GM23338 (cell line): Measurements from ENCODE around the gene ZNF20. TPM values are rescaled to one million over a fixed set of nuclear protein-coding genes. Genes with fewer than 3 reads are reported as not detected.

ENCODE experiments used
- ATAC-seq: fragments of 200-7000 bp; cut with Tn5 transposase; 3 replicates; pipeline ENCODE4 v1.9.1; 2020
- DNase-seq: peaks from one replicate; pipeline ENCODE4 v3.0.0-alpha.2; 2015; ENCODE audit warnings: low spot score
- H2AFZ ChIP-seq: fragments of 200-600 bp; sonication (generic); 2 replicates; pipeline ENCODE4 v1.8.0; 2016; ENCODE audit warnings: antibody characterized with exemption, mild to moderate bottlenecking, moderate library complexity
- H3F3A ChIP-seq: fragments of 200-600 bp; sonication (generic); replicated peaks from 2 replicates; pipeline ENCODE4 v1.8.0; 2017; ENCODE audit warnings: antibody characterized with exemption, mixed run types, low read depth
- H3K27ac ChIP-seq: fragments of 200-600 bp; sonication (generic); 2 replicates; pipeline ENCODE4 v1.6.1; 2016; ENCODE audit warnings: low read depth
- H3K27me3 ChIP-seq: fragments of 200-600 bp; sonication (generic); 2 replicates; pipeline ENCODE4 v1.8.0; 2016; ENCODE audit warnings: mild to moderate bottlenecking, mixed run types, moderate library complexity; ENCODE audit not compliant: insufficient read depth
- H3K36me3 ChIP-seq: fragments of 200-600 bp; sonication (generic); 2 replicates; pipeline ENCODE4 v1.8.0; 2016; ENCODE audit warnings: mild to moderate bottlenecking; ENCODE audit not compliant: insufficient read depth
- H3K4me1 ChIP-seq: fragments of 200-600 bp; sonication (generic); 2 replicates; pipeline ENCODE4 v1.8.0; 2016; ENCODE audit warnings: mild to moderate bottlenecking, moderate library complexity; ENCODE audit not compliant: insufficient read depth
- H3K4me2 ChIP-seq: fragments of 200-600 bp; sonication (generic); 2 replicates; pipeline ENCODE4 v1.7.1; 2017; ENCODE audit warnings: mixed run types
- H3K4me3 ChIP-seq: fragments of 200-600 bp; sonication (generic); 2 replicates; pipeline ENCODE4 v1.6.1; 2016; ENCODE audit warnings: mixed run types
- H3K79me2 ChIP-seq: fragments of 200-600 bp; sonication (generic); replicated peaks from 2 replicates; pipeline ENCODE4 v1.8.0; 2017; ENCODE audit warnings: mild to moderate bottlenecking; ENCODE audit not compliant: insufficient read depth
- H3K9me2 ChIP-seq: fragments of 200-600 bp; sonication (generic); 2 replicates; pipeline ENCODE4 v1.8.0; 2017; ENCODE audit not compliant: insufficient read depth
- H4K20me1 ChIP-seq: fragments of 200-600 bp; sonication (generic); replicated peaks from 2 replicates; pipeline ENCODE4 v1.8.0; 2017; ENCODE audit warnings: mild to moderate bottlenecking; ENCODE audit not compliant: insufficient read depth
- H3K27ac Mint-ChIP-seq: 2 replicates; pipeline ENCODE4 v1.8.0; 2020; ENCODE audit warnings: inconsistent platforms, mild to moderate bottlenecking, moderate library complexity, mixed read lengths
- H3K27me3 Mint-ChIP-seq: 3 replicates; pipeline ENCODE4 v1.8.0; 2022; ENCODE audit warnings: low read depth, mild to moderate bottlenecking, moderate library complexity, mixed read lengths, inconsistent platforms; ENCODE audit not compliant: insufficient read depth, poor library complexity
- H3K36me3 Mint-ChIP-seq: 3 replicates; pipeline ENCODE4 v1.8.0; 2021; ENCODE audit warnings: low read depth, mild to moderate bottlenecking, inconsistent platforms, moderate library complexity, mixed read lengths
- H3K4me1 Mint-ChIP-seq: 3 replicates; pipeline ENCODE4 v1.8.0; 2020; ENCODE audit warnings: mild to moderate bottlenecking, inconsistent platforms, mixed read lengths
- H3K4me3 Mint-ChIP-seq: 3 replicates; pipeline ENCODE4 v1.8.0; 2021; ENCODE audit warnings: moderate library complexity, mild to moderate bottlenecking, inconsistent platforms, mixed read lengths
- H3K9me3 Mint-ChIP-seq: 3 replicates; pipeline ENCODE4 v1.8.0; 2020; ENCODE audit warnings: moderate library complexity, mild to moderate bottlenecking, inconsistent platforms, mixed read lengths
- CREB1 ChIP-seq: fragments of 250-450 bp; sonication (Bioruptor Pico); IDR thresholded peaks from 2 replicates; pipeline ENCODE4 v1.5.0; 2020; ENCODE audit warnings: low read depth, mild to moderate bottlenecking, moderate library complexity
- EZH2 ChIP-seq: fragments of 200-600 bp; sonication (generic); IDR thresholded peaks from one replicate; pipeline ENCODE4 v1.8.0; 2017; ENCODE audit warnings: antibody characterized with exemption, mild to moderate bottlenecking, low read depth; ENCODE audit not compliant: unreplicated experiment
- EZH2phosphoT487 ChIP-seq: fragments of 200-600 bp; sonication (generic); IDR thresholded peaks from one replicate; pipeline ENCODE4 v1.8.1; 2018; ENCODE audit warnings: antibody characterized with exemption; ENCODE audit not compliant: unreplicated experiment
- NANOG ChIP-seq: IDR thresholded peaks from 2 replicates; pipeline ENCODE4 v1.6.1; 2016; ENCODE audit warnings: antibody characterized with exemption, borderline replicate concordance
- STAT1 ChIP-seq: IDR thresholded peaks from one replicate; pipeline ENCODE4 v1.6.1; 2016; ENCODE audit warnings: antibody characterized with exemption; ENCODE audit not compliant: unreplicated experiment
- ZNF114 ChIP-seq: fragments of 250-450 bp; sonication (Bioruptor Pico); IDR thresholded peaks from 2 replicates; pipeline ENCODE4 v1.5.0; 2020; ENCODE audit warnings: mild to moderate bottlenecking, moderate library complexity
- ZNF331 ChIP-seq: fragments of 250-450 bp; sonication (Bioruptor Pico); IDR thresholded peaks from 2 replicates; pipeline ENCODE4 v1.5.0; 2020; ENCODE audit warnings: low read depth, mild to moderate bottlenecking, moderate library complexity
- polyA plus RNA-seq: library from polyadenylated mRNA; unstranded; fragments of >200 nt; fragmentation: Nextera tagmentation; extraction: Ambion mirVana; gene quantifications from 2 replicates; pipeline ENCODE4 v1.2.1, GENCODE V29; 2016
- total RNA-seq: library from RNA; depleted of rRNA; stranded (reverse); fragments of >200 nt; shearing (Covaris generic); gene quantifications from 2 replicates; pipeline ENCODE4 v1.2.3, GENCODE V29; 2014
- TF ChIP-seq, protein P1 (sequence below): fragments of 250-450 bp; sonication (Bioruptor Pico); IDR thresholded peaks from 2 replicates; pipeline ENCODE4 v1.5.0; 2020; ENCODE audit warnings: mild to moderate bottlenecking, moderate library complexity
- TF ChIP-seq, protein P2 (sequence below), 2 experiments: fragments of 200-600 bp in 1 of 2; sonication (generic) in 1 of 2; conservative IDR thresholded peaks; 2 replicates each; pipeline versions ENCODE4 v1.5.1 to v1.6.1; 2016 to 2017; ENCODE audit warnings: antibody characterized with exemption in 2 of 2, low read depth in 2 of 2, mild to moderate bottlenecking in 2 of 2, moderate library complexity in 1 of 2
- TF ChIP-seq, protein P3 (sequence below): IDR thresholded peaks from one replicate; pipeline ENCODE4 v1.6.1; 2018; ENCODE audit warnings: antibody characterized with exemption; ENCODE audit not compliant: unreplicated experiment

ZNF20 gene
- total and polyA plus RNA-seq, 2 experiments from 2014 or later: 4.1 to 7.5 TPM

DNA sequence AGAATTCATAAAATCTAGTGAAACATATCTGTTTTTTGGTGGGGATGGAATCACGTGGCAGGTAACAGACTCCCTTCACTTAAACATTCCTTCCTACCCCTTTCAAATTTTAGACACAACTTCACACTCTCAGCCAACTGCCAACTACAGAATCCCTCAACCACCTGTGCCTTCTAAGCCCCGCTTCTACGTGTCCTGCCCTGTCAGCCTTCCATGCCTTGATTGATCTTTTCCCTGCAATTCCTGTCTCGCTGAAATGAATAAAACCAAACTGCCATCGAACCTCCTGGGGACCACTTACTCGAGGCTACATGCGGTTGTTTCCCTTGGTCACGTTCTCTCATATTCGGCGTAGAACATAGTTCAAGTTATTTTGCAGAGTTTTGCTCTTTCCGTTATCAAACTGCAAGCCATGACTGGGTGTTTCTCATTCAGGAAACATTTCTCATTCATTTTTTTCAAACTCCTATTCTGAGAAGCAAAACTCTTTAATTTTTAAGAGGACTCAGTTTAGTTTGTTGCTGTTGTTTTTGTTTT, 15.2 kb upstream of the ZNF20 start:
- ATAC-seq: no peak
- Histone ChIP-seq H2AFZ (no peak overlapping the region), H3K27me3 (no peaks in the 10 kb centered on the region), H3K4me2 (peak overlapping the region; percentile 82), H3K4me3 (peak overlapping the region; percentile 99), H3K79me2 (peaks cover 50% of the 10 kb centered on the region), H3K36me3 (no peaks in the 10 kb centered on the region), H3K4me1 (peaks cover 16% of the 10 kb centered on the region), H3K9me2 (no peaks in the 10 kb centered on the region; the same call in 1 of the 2 replicates), H4K20me1 (peaks cover 20% of the 10 kb centered on the region), H3K27ac (no peak overlapping the region), H3F3A (no peaks in the 10 kb centered on the region)
- peak overlapping the region; percentile 77 for H3K4me3 Mint-ChIP-seq
- peak; percentile 10 for DNase-seq
- H3K36me3 Mint-ChIP-seq: peaks cover 43% of the 10 kb centered on the region
- TF ChIP-seq STAT1 (no peak), ZNF114 (CRISPR knock-in tag) (no peak), ZNF331 (no peak), EZH2phosphoT487 (no peak), NANOG (no peak)
- TF ChIP-seq, protein P1, sequence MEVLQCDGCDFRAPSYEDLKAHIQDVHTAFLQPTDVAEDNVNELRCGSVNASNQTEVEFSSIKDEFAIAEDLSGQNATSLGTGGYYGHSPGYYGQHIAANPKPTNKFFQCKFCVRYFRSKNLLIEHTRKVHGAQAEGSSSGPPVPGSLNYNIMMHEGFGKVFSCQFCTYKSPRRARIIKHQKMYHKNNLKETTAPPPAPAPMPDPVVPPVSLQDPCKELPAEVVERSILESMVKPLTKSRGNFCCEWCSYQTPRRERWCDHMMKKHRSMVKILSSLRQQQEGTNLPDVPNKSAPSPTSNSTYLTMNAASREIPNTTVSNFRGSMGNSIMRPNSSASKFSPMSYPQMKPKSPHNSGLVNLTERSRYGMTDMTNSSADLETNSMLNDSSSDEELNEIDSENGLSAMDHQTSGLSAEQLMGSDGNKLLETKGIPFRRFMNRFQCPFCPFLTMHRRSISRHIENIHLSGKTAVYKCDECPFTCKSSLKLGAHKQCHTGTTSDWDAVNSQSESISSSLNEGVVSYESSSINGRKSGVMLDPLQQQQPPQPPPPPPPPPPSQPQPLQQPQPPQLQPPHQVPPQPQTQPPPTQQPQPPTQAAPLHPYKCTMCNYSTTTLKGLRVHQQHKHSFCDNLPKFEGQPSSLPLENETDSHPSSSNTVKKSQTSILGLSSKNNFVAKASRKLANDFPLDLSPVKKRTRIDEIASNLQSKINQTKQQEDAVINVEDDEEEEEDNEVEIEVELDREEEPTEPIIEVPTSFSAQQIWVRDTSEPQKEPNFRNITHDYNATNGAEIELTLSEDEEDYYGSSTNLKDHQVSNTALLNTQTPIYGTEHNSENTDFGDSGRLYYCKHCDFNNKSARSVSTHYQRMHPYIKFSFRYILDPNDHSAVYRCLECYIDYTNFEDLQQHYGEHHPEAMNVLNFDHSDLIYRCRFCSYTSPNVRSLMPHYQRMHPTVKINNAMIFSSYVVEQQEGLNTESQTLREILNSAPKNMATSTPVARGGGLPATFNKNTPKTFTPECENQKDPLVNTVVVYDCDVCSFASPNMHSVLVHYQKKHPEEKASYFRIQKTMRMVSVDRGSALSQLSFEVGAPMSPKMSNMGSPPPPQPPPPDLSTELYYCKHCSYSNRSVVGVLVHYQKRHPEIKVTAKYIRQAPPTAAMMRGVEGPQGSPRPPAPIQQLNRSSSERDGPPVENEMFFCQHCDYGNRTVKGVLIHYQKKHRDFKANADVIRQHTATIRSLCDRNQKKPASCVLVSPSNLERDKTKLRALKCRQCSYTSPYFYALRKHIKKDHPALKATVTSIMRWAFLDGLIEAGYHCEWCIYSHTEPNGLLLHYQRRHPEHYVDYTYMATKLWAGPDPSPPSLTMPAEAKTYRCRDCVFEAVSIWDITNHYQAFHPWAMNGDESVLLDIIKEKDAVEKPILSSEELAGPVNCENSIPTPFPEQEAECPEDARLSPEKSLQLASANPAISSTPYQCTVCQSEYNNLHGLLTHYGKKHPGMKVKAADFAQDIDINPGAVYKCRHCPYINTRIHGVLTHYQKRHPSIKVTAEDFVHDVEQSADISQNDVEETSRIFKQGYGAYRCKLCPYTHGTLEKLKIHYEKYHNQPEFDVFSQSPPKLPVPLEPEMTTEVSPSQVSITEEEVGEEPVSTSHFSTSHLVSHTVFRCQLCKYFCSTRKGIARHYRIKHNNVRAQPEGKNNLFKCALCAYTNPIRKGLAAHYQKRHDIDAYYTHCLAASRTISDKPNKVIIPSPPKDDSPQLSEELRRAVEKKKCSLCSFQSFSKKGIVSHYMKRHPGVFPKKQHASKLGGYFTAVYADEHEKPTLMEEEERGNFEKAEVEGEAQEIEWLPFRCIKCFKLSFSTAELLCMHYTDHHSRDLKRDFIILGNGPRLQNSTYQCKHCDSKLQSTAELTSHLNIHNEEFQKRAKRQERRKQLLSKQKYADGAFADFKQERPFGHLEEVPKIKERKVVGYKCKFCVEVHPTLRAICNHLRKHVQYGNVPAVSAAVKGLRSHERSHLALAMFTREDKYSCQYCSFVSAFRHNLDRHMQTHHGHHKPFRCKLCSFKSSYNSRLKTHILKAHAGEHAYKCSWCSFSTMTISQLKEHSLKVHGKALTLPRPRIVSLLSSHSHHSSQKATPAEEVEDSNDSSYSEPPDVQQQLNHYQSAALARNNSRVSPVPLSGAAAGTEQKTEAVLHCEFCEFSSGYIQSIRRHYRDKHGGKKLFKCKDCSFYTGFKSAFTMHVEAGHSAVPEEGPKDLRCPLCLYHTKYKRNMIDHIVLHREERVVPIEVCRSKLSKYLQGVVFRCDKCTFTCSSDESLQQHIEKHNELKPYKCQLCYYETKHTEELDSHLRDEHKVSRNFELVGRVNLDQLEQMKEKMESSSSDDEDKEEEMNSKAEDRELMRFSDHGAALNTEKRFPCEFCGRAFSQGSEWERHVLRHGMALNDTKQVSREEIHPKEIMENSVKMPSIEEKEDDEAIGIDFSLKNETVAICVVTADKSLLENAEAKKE (CRISPR knock-in tag): no peak
- H3K27ac Mint-ChIP-seq: peak overlapping the region; percentile 86
- peaks cover 5% of the 10 kb centered on the region; the same call in 1 of the 3 replicates for H3K9me3 Mint-ChIP-seq
- peaks cover 4% of the 10 kb centered on the region for H3K27me3 Mint-ChIP-seq
- H3K4me1 Mint-ChIP-seq: peaks cover 10% of the 10 kb centered on the region

DNA sequence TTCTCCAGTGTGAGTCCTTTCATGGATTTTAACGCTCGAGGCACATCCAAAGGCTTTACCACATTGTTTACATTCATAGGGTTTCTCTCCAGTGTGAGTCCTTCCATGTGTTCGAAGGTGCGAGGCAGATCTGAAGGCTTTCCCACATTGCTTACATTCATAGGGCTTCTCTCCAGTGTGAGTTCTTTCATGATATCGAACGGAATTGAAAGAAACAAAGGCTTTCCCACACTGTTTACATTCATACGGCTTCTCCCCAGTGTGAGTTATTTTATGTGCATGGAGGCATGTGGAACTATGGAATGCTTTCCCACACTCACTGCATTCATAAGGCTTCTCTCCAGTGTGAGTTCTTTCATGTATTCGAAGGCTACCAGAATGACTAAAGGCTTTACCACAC, 5.2 kb upstream of the ZNF20 start:
- Histone ChIP-seq H3F3A (0 out of 2 replicates have a peak, but pooled peaks cover 7% of the 10 kb centered on the region), H4K20me1 (peaks cover 4% of the 10 kb centered on the region; the same call in 1 of the 2 replicates), H3K79me2 (peaks cover 21% of the 10 kb centered on the region), H2AFZ (no peak overlapping the region), H3K9me2 (no peaks in the 10 kb centered on the region; the same call in 1 of the 2 replicates), H3K4me3 (no peak overlapping the region), H3K36me3 (peaks cover 42% of the 10 kb centered on the region), H3K27ac (no peak overlapping the region), H3K27me3 (no peaks in the 10 kb centered on the region), H3K4me1 (peaks cover 6% of the 10 kb centered on the region; the same call in 1 of the 2 replicates), H3K4me2 (no peak overlapping the region)
- ATAC-seq (no peak), DNase-seq (no peak)
- Mint-ChIP-seq H3K27ac (no peak overlapping the region), H3K36me3 (peaks cover 83% of the 10 kb centered on the region), H3K9me3 (peaks cover 41% of the 10 kb centered on the region), H3K4me3 (no peak overlapping the region), H3K27me3 (peaks cover 11% of the 10 kb centered on the region), H3K4me1 (peaks cover 10% of the 10 kb centered on the region)
- TF ChIP-seq CREB1 (CRISPR knock-in tag) (no peak), EZH2 (no peak), NANOG (no peak)
- TF ChIP-seq, protein P2, sequence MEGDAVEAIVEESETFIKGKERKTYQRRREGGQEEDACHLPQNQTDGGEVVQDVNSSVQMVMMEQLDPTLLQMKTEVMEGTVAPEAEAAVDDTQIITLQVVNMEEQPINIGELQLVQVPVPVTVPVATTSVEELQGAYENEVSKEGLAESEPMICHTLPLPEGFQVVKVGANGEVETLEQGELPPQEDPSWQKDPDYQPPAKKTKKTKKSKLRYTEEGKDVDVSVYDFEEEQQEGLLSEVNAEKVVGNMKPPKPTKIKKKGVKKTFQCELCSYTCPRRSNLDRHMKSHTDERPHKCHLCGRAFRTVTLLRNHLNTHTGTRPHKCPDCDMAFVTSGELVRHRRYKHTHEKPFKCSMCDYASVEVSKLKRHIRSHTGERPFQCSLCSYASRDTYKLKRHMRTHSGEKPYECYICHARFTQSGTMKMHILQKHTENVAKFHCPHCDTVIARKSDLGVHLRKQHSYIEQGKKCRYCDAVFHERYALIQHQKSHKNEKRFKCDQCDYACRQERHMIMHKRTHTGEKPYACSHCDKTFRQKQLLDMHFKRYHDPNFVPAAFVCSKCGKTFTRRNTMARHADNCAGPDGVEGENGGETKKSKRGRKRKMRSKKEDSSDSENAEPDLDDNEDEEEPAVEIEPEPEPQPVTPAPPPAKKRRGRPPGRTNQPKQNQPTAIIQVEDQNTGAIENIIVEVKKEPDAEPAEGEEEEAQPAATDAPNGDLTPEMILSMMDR (conservative IDR thresholded peaks at IDR 0.05; ENCODE audit: low read depth in 2 of 2): no peak
- TF ChIP-seq, protein P3, sequence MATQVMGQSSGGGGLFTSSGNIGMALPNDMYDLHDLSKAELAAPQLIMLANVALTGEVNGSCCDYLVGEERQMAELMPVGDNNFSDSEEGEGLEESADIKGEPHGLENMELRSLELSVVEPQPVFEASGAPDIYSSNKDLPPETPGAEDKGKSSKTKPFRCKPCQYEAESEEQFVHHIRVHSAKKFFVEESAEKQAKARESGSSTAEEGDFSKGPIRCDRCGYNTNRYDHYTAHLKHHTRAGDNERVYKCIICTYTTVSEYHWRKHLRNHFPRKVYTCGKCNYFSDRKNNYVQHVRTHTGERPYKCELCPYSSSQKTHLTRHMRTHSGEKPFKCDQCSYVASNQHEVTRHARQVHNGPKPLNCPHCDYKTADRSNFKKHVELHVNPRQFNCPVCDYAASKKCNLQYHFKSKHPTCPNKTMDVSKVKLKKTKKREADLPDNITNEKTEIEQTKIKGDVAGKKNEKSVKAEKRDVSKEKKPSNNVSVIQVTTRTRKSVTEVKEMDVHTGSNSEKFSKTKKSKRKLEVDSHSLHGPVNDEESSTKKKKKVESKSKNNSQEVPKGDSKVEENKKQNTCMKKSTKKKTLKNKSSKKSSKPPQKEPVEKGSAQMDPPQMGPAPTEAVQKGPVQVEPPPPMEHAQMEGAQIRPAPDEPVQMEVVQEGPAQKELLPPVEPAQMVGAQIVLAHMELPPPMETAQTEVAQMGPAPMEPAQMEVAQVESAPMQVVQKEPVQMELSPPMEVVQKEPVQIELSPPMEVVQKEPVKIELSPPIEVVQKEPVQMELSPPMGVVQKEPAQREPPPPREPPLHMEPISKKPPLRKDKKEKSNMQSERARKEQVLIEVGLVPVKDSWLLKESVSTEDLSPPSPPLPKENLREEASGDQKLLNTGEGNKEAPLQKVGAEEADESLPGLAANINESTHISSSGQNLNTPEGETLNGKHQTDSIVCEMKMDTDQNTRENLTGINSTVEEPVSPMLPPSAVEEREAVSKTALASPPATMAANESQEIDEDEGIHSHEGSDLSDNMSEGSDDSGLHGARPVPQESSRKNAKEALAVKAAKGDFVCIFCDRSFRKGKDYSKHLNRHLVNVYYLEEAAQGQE: no peak
